ENCODE measurements around the gene PRXL2B. TPM values are rescaled to one million over a fixed set of nuclear protein-coding genes. Genes with fewer than 3 reads are reported as not detected.
A peak's percentile ranks its signal among the peaks of the same experiment; 100 is the strongest.

The PRXL2B gene
- total RNA-seq, 1 experiment from 2014 or later = 40.7 TPM

DNA sequence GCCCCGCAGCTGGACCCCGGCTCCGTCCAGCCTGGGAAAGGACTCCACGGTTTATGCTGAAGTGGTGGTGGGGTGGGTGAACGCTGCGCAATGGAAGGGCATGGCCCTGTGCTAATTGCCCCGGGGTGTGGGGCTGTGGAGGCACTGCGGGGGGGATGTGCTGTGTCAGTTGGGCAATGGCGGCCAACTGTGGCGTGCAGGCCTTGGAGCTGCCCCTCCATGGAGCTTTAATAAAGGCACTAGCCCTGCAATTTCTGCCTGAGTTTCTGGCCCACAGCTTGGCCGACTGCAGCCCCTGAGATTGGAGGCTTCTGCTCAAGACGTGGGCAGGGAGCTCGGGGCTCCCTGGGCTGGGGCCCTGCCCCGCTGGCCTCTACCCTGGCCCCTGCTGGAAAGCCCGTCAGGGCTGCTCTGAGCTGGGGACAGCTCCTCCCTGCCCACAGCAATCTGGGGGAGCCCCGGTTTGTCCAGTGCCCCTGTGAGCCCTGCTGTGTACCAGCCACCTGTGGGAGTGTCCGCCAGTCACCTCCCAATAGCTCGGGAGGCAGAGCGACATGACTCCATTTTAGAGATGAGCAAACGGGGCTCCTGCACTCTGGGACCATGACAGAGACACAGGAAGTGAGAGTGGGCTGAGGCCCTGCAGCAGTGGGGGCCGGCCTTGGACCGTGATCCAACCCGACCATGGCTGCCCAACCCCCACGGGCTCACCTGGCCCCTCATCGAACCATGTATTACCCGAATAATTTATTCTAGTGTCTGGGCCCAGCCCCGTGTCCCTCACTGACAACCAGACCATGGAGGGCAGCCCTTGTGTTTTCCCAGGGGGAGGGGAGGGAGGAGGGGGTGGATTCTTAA is 39.1 kb upstream of the PRXL2B start:
- Histone ChIP-seq H2AK5ac (ENCODE audit: insufficient read length, low read length) (no peak overlapping the region), H4K5ac (ENCODE audit: insufficient read length, low read depth, low read length) (no peak overlapping the region), H4K20me1 (ENCODE audit: control insufficient read depth, insufficient read depth, insufficient read length) (no peaks in the 10 kb centered on the region), H3K23me2 (ENCODE audit: insufficient read length, low read depth, low read length, poor library complexity, severe bottlenecking) (peaks cover 12% of the 10 kb centered on the region), H4K8ac (replicated peaks; ENCODE audit: insufficient read length, low read depth, low read length) (no peak overlapping the region), H3K79me1 (ENCODE audit: insufficient read depth, low read depth, low read length, poor library complexity, severe bottlenecking) (no peaks in the 10 kb centered on the region), H3K27me3 (ENCODE audit: insufficient read depth, low read length) (no peaks in the 10 kb centered on the region; the same call in 1 of the 2 replicates), H3K23ac (ENCODE audit: insufficient read length, low read depth, low read length) (no peak overlapping the region), H3T11ph (ENCODE audit: low read length) (no peak overlapping the region), H3K4ac (ENCODE audit: low read depth, low read length) (no peak overlapping the region), H2BK15ac (ENCODE audit: low read depth, low read length) (no peak overlapping the region), H3K9ac (ENCODE audit: extremely low read depth, insufficient read length, low read length) (no peak overlapping the region), H3K4me2 (ENCODE audit: insufficient read depth, insufficient read length, low read length) (peak overlapping the region; percentile 74), H2BK20ac (ENCODE audit: low read depth, low read length, poor library complexity, severe bottlenecking) (no peak overlapping the region), H3K4me1 (ENCODE audit: insufficient read depth, low read length) (no peaks in the 10 kb centered on the region; the same call in 1 of the 2 replicates), H3K18ac (ENCODE audit: insufficient read length, low read depth, low read length) (peak overlapping the region; percentile 75), H3K27ac (ENCODE audit: insufficient read length, low read depth, low read length) (no peak overlapping the region), H2BK12ac (ENCODE audit: insufficient read length, low read depth, low read length) (no peak overlapping the region), H3K79me2 (ENCODE audit: insufficient read depth, low read length) (no peaks in the 10 kb centered on the region), H2BK120ac (ENCODE audit: low read depth, low read length, poor library complexity, severe bottlenecking) (no peak overlapping the region), H4K91ac (ENCODE audit: insufficient read length, low read depth, low read length) (no peak overlapping the region), H2AFZ (ENCODE audit: low read length) (no peak overlapping the region), H3K14ac (ENCODE audit: insufficient read depth, low read length) (no peak overlapping the region), H2BK5ac (ENCODE audit: insufficient read length, low read length) (no peak overlapping the region), H3K56ac (ENCODE audit: insufficient read length, low read depth, low read length) (no peak overlapping the region), H3K9me3 (ENCODE audit: control insufficient read depth, low read depth, low read length) (no peaks in the 10 kb centered on the region)
- no peak for TF ChIP-seq CTCF (conservative IDR thresholded peaks at IDR 0.05)
- peaks cover 2% of the 10 kb centered on the region for H3K27me3 Mint-ChIP-seq (ENCODE audit: low read depth)
- peaks cover 10 to 27% of the 10 kb centered on the region in 2 experiments for H3K4me1 Mint-ChIP-seq
- peak overlapping the region; percentile 61 to 84 for H3K4me3 Mint-ChIP-seq
- H3K27ac Mint-ChIP-seq = peak overlapping the region in 1 of 3 experiments; percentile 82; a peak in 2 of 7 replicates
- WGBS (ENCODE audit: extremely low coverage, insufficient read length, low lambda C conversion rate) = no CpG with 5 or more reads among the region's 27 CpGs
- H3K9me3 Mint-ChIP-seq = no peaks in the 10 kb centered on the region
- H3K36me3 Mint-ChIP-seq (ENCODE audit: insufficient read depth in 1 of 3, low read depth in 3 of 3) = no peaks in the 10 kb centered on the region
- no peak for DNase-seq
